Ishikawa (cell line): ENCODE data around the gene CAMK2D.

Experiments
- CEBPB ChIP-seq: IDR thresholded peaks from 2 replicates; pipeline ENCODE4 v1.6.1; 2012
- CREB1 ChIP-seq: IDR thresholded peaks from 2 replicates; pipeline ENCODE4 v1.6.1; 2012; ENCODE audit warnings: low read depth
- EGR1 ChIP-seq: IDR thresholded peaks from 2 replicates; pipeline ENCODE4 v1.6.1; 2012
- EP300 ChIP-seq: IDR thresholded peaks from 2 replicates; pipeline ENCODE4 v1.6.1; 2012; ENCODE audit warnings: borderline replicate concordance
- FOXM1 ChIP-seq: IDR thresholded peaks from 2 replicates; pipeline ENCODE4 v1.6.1; 2012; ENCODE audit warnings: low read depth, borderline replicate concordance
- MAX ChIP-seq: IDR thresholded peaks from 2 replicates; pipeline ENCODE4 v1.6.1; 2012
- NFIC ChIP-seq: IDR thresholded peaks from 2 replicates; pipeline ENCODE4 v1.6.1; 2012
- RAD21 ChIP-seq: IDR thresholded peaks from 2 replicates; pipeline ENCODE4 v1.6.1; 2012; ENCODE audit warnings: low read depth
- TAF1 ChIP-seq: IDR thresholded peaks from 2 replicates; pipeline ENCODE4 v1.6.1; 2012; ENCODE audit warnings: low read depth, mild to moderate bottlenecking
- TCF12 ChIP-seq: IDR thresholded peaks from 2 replicates; pipeline ENCODE4 v1.6.1; 2012; ENCODE audit warnings: low read depth
- TEAD4 ChIP-seq: IDR thresholded peaks from 2 replicates; pipeline ENCODE4 v1.6.1; 2012
- YY1 ChIP-seq: IDR thresholded peaks from 2 replicates; pipeline ENCODE4 v1.6.1; 2012; ENCODE audit warnings: low read depth
- ZBTB7A ChIP-seq: IDR thresholded peaks from 2 replicates; pipeline ENCODE4 v1.6.1; 2012; ENCODE audit warnings: low read depth
- TF ChIP-seq, protein P1 (sequence below): IDR thresholded peaks from 2 replicates; pipeline ENCODE4 v1.6.1; 2012
- TF ChIP-seq, protein P2 (sequence below): IDR thresholded peaks from 2 replicates; pipeline ENCODE4 v1.6.1; 2012; ENCODE audit warnings: low read depth, mild to moderate bottlenecking

CAMK2D gene

DNA sequence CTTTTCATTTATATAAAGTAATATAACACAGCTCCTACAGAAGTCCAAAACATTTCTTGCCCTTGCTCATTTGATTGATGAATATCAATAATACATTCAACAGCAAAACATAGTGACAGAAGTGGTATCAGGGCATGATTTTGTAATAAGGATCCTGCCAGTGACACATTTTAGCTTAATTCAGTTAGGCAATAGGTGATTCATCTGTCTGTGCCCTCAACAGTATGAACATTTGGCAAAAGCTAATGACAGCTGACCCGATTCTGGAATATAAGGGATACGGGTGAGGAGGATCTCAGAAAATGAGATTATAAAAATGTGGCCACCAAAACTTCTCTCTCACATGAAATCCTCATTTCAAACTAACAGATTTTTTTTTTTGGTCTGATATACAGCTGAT, 294.0 kb downstream of the CAMK2D start:
- TF ChIP-seq RAD21 = no peak
- TF ChIP-seq TEAD4 = no peak
- TF ChIP-seq CEBPB = no peak
- TF ChIP-seq, protein P1, sequence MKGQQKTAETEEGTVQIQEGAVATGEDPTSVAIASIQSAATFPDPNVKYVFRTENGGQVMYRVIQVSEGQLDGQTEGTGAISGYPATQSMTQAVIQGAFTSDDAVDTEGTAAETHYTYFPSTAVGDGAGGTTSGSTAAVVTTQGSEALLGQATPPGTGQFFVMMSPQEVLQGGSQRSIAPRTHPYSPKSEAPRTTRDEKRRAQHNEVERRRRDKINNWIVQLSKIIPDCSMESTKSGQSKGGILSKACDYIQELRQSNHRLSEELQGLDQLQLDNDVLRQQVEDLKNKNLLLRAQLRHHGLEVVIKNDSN = no peak
- TF ChIP-seq, protein P2, sequence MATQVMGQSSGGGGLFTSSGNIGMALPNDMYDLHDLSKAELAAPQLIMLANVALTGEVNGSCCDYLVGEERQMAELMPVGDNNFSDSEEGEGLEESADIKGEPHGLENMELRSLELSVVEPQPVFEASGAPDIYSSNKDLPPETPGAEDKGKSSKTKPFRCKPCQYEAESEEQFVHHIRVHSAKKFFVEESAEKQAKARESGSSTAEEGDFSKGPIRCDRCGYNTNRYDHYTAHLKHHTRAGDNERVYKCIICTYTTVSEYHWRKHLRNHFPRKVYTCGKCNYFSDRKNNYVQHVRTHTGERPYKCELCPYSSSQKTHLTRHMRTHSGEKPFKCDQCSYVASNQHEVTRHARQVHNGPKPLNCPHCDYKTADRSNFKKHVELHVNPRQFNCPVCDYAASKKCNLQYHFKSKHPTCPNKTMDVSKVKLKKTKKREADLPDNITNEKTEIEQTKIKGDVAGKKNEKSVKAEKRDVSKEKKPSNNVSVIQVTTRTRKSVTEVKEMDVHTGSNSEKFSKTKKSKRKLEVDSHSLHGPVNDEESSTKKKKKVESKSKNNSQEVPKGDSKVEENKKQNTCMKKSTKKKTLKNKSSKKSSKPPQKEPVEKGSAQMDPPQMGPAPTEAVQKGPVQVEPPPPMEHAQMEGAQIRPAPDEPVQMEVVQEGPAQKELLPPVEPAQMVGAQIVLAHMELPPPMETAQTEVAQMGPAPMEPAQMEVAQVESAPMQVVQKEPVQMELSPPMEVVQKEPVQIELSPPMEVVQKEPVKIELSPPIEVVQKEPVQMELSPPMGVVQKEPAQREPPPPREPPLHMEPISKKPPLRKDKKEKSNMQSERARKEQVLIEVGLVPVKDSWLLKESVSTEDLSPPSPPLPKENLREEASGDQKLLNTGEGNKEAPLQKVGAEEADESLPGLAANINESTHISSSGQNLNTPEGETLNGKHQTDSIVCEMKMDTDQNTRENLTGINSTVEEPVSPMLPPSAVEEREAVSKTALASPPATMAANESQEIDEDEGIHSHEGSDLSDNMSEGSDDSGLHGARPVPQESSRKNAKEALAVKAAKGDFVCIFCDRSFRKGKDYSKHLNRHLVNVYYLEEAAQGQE = no peak
- TF ChIP-seq NFIC = no peak
- TF ChIP-seq YY1 = no peak
- no peak for TF ChIP-seq MAX
- TF ChIP-seq EP300 = no peak
- TF ChIP-seq TCF12 = no peak
- TF ChIP-seq EGR1 = no peak
- TF ChIP-seq ZBTB7A = no peak
- TF ChIP-seq TAF1 = no peak
- no peak for TF ChIP-seq CREB1
- TF ChIP-seq FOXM1 = no peak

DNA sequence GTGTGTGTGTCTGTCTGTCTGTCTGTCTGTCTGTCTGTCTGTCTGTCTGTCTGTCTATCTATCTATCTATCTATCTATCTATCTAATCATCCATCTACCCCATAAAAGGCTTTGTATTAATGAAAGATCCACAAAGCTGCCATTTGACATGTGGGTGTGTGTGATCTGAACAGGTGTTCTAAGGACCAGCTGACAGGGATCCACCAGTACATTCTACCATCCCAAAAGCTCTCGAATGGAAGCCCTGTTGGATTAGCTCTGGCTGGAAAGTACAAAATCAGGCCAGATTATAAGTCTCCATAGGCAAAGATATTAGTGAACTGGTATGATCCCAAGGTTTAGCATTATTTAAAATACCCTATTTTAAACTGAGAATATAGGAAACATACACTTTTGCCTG, 299.3 kb downstream of the CAMK2D start:
- TF ChIP-seq CREB1 (no peak), RAD21 (no peak), CEBPB (no peak), EGR1 (no peak), EP300 (no peak), FOXM1 (no peak), TAF1 (no peak), TCF12 (no peak), YY1 (no peak), NFIC (no peak), MAX (no peak), TEAD4 (no peak)
- TF ChIP-seq, protein P1 = no peak
- TF ChIP-seq, protein P2 = no peak

DNA sequence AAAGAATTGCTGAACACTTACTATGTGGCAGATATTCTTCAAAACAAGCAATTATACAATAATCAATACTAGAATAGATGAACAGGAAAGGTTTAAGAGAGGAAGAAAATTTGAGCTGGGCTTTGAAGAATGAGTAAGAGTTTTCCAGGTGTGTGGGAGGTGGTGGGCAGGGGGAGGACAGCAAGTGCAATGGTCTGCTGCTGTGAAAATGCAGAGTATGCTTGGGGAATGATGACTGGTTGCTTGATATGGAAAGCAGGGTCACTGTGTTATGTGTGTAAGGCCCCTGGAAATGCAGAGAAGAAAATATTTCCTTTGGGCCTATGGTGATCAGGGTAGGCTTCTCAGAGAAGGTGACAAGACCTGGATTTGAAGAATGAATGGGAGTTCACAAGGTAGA, 300.3 kb downstream of the CAMK2D start:
- TF ChIP-seq ZBTB7A = no peak
- TF ChIP-seq TAF1 = no peak
- no peak for TF ChIP-seq YY1
- TF ChIP-seq RAD21 = no peak
- no peak for TF ChIP-seq CEBPB
- no peak for TF ChIP-seq TCF12
- TF ChIP-seq, protein P2 = no peak

DNA sequence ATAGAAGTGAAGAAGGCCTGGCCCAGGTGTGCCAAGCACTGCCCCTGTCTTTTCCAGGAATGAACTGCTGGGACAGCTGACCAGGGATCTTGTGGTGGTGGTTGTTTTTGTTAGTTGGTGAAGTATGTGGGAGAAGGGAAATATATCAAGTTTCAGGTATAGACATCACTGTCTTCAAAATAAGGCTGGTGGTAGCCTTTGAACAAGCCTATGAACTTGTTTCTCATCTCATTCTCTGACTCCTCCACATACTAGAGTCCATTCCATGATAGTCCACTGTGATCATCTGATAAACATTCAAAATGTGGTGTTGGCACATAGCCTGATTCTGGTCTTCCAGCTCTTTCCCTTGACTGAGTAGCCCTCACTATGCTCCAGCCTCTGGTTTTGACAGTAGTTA, 303.7 kb downstream of the CAMK2D start:
- TF ChIP-seq EGR1 (no peak), TAF1 (no peak), ZBTB7A (no peak), EP300 (no peak), CEBPB (no peak), TCF12 (no peak), TEAD4 (no peak), RAD21 (no peak), YY1 (no peak), NFIC (no peak), MAX (no peak), CREB1 (no peak), FOXM1 (no peak)
- TF ChIP-seq, protein P1 = no peak
- TF ChIP-seq, protein P2 = no peak
